HG03280 (cell line): Measurements from ENCODE around the gene MYCN.
"Not testable (repeated sequence)": the region's sequence is repeated elsewhere in the genome, so short reads cannot be mapped to it uniquely, and the experiment has no call there.

Source experiments
- ATAC-seq: cut with Tn5 transposase; IDR thresholded peaks from one replicate; pipeline ENCODE4 v1.9.1; 2021; ENCODE audit warnings: mild to moderate bottlenecking, moderate library complexity; ENCODE audit not compliant: unreplicated experiment

The MYCN gene

DNA sequence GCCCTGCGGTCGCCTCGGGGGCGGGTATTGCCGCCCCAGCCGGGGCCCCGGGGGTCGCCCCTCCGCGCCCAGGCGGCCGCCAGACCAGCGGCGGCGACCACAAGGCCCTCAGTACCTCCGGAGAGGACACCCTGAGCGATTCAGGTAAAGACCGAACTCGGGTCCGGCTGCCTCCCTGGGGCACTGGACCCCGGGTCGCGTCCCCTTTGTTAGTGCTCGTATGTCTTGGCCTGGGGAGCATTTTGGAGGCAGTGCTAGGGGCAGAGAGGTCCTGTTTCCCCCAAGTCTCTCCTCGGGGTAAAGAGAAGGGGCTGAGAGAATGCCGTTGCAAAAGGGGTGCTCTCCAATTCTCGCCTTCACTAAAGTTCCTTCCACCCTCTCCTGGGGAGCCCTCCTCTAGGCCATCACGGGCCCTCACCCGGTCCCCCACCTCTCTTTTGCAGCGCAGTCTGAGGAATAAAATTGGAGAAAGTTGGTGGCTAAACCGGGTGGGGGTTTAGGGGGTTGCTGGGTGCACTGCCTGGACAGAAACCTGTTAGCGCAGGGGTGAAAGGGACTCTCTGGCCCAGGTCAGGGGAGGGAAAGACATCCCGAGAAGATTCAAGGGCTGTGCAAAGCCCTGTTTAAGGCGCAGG is 2.5 kb downstream of the MYCN start:
- no peak for ATAC-seq

DNA sequence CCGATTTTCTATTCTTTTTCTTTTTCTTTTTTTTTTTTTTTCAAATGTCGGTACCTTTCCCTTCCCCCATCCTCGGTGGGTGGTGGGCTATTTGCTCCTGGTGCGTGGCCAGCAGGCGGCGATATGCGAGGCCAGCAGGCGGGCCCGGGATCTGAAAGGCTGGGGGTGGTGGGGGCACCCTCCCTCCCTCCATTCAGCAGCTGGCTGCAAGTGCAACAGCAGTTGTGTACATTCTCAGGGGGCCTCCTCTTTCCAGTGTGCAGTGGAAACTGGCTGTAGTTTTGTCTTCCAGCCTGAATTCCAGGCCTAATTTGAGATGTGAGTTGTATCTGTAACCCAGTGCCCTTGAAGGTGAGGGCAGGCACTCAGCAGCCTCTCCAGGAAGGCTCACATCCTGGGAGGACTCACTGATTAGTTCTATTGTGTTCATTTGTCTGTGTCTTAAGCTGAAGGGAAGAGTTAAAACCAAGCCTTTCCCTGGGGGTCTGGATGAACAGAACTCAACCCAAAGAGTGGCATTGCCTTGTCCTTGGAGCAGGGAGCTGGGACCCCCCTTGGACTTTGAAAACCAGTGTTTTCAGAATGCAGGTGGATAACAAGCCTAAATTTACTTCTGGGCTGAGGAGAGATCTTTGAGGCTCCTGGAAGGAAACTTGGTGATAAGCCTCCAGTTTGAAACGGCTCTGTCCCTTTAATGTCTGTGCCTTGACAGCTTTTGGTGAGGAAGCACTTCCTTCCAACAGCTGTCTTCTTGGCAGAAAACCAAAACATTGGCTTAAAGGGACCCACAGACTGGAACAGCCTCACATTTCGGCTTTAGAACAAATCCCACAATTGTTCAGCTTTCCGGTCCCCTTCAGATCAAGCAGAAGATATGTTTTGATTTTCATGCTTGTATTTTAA is 3.3 kb downstream of the MYCN start:
- no peak for ATAC-seq

DNA sequence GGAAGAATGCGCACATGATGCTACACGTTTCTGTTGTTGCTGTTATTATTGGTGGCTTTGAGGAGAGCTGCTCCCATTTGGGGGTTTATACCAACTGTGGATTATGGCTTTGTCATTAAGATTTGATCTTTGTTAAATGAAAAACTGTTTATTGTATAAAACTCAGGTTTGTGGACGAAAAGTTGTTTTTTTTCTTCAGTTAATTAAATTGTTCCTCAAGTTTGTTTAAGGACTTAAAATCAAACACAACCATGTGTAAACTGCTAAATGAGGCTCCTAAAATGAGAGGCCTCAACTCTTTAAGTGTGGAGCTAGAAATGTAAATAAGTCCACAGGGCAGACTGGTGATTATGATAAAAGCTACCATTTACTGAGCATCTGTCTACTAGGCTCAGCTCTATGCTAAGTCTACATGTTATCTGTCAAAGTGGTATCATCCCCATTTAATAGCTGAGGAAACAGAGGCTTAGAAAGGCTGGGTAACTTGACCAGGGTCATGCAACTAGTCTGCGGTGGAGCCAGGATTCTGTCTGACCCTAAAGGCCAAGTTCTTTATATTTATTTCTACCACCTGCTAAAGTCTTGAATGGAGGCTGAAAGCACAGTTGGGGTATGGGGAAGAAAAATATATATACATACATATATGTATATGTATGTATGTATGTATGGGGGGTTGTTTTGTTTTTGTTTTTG is 4.1 kb downstream of the MYCN start:
- no peak for ATAC-seq

DNA sequence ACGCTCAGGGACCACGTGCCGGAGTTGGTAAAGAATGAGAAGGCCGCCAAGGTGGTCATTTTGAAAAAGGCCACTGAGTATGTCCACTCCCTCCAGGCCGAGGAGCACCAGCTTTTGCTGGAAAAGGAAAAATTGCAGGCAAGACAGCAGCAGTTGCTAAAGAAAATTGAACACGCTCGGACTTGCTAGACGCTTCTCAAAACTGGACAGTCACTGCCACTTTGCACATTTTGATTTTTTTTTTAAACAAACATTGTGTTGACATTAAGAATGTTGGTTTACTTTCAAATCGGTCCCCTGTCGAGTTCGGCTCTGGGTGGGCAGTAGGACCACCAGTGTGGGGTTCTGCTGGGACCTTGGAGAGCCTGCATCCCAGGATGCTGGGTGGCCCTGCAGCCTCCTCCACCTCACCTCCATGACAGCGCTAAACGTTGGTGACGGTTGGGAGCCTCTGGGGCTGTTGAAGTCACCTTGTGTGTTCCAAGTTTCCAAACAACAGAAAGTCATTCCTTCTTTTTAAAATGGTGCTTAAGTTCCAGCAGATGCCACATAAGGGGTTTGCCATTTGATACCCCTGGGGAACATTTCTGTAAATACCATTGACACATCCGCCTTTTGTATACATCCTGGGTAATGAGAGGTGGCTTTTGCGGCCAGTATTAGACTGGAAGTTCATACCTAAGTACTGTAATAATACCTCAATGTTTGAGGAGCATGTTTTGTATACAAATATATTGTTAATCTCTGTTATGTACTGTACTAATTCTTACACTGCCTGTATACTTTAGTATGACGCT is 5.8 kb downstream of the MYCN start:
- no peak for ATAC-seq

DNA sequence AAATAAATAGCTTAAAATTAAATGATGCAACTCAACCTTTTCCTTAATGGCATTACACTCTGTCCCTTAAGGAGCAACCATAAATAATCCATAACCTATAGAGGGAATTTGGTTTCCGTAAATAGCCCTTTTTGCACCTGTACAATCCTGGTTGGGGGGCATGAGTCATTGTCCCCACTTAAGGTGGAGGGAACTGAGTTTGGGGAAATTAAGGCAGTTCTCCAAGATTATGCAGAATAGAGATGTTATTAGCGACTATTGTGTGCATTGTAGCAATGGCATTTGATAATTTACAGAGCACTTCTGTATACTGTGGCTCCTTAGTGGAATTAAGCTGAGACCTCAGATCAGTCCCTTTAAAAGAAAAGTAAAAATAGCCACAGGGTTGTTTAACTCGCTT is 6.6 kb downstream of the MYCN start:
- no peak for ATAC-seq

DNA sequence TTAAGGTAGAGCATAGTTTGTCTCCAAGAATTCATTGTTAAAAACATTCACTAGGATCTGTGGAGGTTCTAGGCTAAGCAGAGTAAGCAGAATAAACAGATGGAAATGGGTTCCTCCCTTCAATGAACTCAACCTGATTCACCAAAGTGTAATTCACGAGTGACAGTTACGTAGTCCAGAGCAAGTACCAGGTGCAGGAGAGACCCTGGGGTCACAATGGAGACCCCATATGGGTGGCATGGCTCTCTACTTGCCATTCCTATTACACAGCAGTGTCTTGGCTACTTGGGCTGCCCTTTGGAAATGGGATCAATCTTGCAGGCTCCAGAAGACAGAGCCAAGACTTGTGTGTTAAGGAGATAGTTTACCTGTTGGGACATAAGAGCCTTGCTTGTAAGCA is 7.1 kb downstream of the MYCN start:
- no peak for ATAC-seq

DNA sequence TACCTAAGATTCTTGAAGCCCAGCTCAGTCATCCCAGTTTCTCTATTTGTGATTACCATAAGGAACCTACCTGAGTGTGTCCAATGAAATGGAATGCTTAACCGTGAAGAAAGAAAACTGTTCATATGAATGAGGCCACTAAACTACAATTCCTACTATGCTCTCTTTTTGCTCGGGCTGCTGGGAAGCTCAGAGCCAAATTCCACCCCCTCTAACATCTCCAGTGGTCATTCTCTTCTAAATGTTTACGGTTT is 8.3 kb downstream of the MYCN start:
- no peak for ATAC-seq

DNA sequence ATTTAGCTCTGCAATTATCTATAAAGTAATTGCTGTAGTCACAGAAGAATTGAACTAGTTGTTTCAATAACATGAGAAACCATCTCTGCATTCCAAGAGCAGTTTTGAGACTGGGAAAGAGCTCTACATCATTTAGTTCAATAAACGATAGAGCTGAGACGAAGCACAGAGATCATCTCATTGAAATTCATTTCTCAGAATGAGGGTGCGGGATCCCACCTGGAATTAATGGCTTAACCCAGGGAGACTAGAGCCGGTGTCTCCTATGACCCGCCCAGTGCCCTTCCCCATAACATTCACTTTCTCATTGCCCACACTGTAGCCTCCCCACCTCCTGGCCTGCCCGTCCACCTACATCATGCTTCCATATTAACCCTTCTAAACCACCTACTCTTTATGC is 8.8 kb downstream of the MYCN start:
- no peak for ATAC-seq

DNA sequence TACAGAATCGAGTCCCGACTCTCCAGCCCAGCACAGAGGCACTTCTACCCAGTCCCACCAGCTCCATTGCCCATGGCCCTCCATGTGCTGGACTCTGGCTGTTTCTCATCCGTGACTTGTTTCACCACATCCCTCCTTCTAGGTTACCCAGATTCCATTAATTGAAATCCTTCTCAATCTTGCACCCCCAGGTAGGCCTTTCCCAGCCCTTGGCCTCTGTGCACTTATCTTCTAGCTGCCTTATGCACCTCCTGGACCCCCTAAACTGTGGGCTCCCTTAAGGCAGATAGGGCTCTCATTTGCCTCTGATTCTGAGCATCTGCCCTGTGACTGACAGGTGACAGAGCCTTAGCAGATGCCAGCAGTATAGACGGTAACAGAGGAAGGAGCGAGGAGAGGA is 9.2 kb downstream of the MYCN start:
- ATAC-seq, result no peak

DNA sequence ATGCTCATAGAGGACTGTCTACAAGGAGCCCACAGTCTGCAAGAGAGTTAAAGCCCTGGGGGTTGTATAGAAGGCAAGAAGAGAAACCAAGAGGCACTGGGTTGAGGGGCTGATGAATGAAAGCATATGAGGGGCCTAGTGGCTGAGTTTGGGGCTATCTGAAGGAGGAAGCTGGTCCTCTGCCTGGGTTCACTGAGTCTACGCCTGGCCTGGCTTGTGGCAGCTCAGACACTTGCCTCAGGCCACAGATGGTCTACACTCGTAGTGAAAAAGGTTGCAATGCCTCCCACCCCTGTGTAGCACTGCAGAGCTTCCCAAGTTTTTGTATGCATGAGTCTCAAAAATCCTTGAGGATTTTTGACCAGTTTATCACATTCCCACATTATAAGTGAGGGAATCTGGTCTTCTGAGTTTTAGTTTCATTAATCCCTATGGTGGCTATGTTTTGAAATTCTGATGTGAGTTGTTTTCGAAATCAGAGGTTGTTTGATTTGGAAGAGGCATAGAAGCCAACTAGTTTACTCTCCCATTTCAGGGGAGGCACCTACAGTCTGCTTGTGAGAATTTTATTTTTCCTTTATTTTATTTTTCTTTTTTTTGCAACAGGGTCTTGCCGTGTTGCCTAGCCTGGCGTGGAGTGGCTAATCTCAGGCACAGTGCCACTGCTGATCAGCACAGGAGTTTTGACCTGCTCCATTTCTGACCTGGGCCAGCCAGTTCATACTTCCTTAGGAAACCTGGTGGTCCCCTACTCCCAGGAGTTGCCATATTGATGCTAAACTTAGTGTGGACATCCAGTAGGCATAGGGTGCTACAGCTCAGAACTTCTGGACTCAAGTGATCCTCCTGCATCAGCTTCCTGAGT is 10.0 kb downstream of the MYCN start:
- no peak for ATAC-seq

DNA sequence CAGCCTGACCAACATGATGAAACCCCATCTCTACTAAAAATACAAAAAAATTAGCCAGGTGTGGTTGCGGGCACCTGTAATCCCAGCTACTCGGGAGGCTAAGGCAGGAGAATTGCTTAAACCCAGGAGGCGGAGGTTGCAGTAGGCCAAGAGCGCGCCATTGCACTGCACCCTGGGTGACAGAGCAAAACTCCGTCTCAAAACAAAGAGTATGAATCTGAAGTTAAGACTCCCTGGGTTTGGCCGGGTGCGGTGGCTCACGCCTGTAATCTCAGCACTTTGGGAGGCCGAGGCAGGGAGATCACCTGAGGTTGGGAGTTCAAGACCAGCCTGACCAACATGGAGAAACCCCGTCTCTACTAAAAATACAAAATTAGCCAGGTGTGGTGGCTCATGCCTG is 11.6 kb downstream of the MYCN start:
- ATAC-seq, result not testable (repeated sequence)

DNA sequence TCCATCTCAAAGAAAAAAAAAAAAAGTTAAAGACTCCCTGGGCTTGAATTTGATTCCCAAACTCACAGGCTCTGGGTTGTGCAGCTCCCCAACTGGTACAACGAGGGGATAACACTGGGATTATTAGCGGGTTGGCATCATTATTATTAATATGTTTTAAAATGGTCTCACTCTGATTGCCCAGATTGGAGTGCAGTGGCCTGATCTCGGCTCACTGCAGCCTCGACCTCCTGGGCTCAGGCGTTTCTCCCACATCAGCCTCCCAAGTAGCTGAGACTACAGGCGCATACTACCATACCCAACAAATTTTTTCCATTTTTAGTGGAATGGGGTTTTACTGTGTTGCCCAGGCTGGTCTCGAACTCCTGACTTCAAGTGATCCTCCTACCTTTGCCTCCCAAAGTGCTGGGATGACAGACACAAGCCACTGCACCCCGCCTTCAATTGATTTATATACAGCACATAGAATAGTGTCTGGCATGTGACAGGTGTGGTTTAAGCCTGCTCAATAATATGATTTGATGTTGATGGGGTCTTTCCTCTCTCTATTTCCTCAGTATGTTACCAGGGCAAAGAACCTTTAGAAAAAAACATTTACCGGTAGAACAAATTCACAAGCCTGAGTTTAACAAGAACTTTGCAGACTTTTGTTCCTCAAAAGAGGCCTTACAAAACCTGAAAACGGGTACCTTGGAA is 12.2 kb downstream of the MYCN start:
- no peak for ATAC-seq

DNA sequence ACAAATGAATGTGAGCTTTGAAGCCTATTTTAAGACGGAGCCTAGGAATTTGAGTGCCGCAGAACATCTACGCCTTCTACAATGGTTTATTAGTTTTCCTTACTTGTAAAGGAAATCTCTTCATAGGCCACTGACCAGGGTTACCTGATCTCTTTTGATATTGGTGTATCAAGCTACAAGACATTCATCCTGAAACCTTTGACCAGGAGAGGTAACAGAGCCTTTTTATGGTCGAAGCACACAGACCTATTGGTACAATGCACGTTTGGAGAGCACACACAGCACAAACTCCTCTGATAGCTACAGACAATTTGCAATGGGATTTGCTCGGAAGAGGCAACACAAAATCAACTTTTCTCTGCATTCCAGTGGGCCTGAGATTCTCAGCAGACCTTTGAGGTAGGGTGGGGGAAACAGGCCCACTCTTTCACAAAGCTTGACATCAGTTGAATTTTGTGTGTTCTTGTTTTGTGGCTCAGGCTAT is 12.8 kb downstream of the MYCN start:
- ATAC-seq, result no peak

DNA sequence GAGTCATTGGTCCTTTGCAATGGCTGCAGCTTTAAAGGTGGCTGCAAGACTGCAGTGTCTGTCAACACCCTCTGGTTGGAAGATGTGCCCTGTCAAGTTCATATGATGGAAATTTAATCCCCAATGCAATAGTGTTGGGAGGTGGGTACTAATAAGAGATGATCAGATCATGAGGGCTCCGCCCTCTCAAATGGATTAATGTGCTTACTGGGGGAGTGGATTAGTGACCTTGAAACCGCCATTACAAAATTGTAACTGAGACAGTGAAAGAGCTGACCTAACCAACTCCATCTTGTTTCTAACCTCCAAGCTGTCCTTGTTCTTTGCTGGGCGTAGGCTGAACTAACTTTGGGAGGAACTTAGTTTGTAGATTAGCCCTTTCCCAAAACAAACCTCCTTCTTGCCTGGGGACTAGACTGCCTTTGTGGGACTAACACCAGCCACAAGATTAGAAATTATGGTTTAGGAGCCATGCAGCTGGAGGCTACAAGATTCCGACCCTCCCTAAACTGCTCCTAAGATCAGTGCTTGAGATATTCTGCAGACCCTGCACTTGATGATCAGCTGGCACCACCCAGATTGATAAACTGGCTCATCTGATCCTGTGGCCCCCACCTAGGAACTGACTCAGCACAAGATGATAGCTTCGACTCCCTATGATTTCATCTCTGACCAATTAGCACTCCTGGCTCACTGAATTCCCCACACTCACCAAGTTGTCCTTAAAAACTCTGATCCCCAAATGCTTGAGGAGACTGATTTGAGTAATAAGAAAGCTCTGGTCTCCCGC is 13.7 kb downstream of the MYCN start:
- ATAC-seq, result no peak

DNA sequence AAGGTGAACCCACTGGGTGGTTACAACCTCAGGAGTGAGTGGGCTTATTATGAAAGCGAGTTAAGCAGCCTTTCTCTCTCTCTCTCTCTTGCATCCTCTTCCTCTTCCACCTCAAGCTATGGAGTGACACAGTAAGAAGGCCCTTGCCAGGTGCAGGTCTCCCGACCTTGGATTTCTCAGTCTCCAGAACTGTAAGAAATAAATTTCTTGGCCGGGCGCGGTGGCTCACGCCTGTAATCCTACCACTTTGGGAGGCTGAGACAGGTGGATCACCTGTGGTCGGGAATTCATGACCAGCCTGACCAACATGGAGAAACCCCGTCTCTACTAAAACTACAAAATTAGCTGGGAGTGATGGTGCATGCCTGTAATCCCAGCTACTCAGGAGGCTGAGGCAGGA is 14.4 kb downstream of the MYCN start:
- no peak for ATAC-seq

DNA sequence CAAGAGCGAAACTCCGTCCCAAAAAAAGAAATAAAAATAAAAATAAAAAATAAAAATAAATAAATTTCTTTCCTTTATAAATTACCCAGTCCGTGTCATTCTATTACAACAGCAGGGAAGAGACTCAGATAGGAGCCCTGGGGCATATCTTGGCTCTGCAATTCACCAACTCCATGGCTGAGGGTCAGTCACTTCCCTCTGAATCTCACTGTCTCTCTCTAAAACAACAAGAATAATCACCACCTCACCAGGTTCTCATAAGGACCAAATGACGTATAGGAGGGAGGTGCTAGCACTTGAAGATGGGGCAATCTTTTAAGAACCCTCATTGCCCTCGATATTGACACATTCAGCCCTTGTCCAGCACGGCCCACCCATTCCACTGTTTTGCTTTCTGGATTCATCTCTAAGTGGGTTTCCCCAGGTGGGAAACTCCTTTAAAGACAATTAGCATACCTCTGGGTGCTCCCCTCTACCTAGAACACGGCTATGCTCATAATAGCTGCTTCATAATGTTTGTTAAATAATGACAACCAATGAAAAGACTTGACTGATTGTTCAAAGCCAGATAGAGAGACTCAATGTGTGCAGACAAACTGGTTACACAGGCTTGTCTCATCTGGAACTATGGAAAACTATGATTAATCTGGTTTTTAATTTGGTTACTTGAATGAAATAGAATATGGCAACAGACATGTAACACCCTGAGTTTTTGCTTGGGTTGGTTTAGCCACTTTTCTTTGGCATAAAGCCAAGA is 15.1 kb downstream of the MYCN start:
- no peak for ATAC-seq

DNA sequence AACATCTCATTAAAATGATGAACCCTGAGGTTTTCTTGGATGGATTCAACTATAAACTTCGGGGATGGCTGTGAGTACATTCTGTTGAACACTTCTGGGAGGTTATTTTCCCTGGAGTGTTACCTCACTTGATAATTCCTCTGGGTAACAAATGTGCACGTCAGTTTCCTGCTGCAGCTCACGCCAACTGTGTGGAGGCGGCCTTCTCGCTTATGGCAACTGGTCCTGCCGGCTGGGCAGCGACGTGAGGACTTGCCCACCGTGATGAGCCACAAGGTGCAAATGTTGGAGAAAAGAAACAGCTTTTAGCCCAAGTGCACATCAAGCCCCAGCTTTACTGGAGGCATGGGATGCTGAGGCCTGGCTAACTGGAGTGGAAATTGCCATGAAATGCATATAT is 15.9 kb downstream of the MYCN start:
- ATAC-seq, result no peak
